Amniotic epithelial cell (primary cell): Measurements from ENCODE around the gene SNX32.
"Not testable (repeated sequence)": the region's sequence is repeated elsewhere in the genome, so short reads cannot be mapped to it uniquely, and the experiment has no call there.

Experiments used
- DNase-seq: peaks from one replicate; pipeline ENCODE4 v3.0.0-alpha.2; 2010; ENCODE audit warnings: low read depth

Gene SNX32

GRCh38 chr11:65886826-65887722 is 53.3 kb downstream of the SNX32 start:
- DNase-seq: no peak

- DNase-seq: peak; percentile 22
These were observed 54.0 kb downstream of the SNX32 start for GRCh38 chr11:65887723-65888162.

DNA sequence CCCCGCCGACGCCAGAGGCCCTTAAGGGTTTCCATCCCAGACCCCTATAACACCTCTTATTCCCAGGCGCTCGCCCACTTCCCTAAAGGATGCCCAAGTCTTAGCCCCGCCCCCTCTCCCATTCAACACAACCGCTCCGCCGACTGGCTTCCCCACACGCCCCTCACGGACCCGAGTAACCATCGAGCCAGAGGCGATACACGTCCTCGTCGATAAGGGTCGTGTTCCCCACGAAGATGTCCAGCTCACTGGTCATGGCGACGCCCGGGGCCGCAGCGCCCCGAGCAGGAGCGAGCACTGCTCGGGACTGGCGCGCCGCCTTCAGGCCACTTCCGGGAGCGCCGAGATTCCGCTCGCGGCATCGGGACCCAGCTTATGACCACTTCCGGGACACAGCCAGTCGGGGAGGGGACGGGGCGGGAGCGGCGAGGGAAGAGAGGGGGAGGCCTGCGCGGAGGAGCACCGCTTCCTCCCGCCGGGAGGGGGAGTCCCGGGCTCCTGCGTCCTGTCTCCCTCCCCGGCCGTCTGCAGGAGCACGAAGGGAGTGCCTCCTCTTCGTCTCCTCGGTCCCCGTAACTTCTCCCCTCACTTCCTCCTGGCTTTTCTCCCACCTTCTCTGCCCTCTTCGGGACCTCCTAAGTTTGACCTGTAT is 54.5 kb downstream of the SNX32 start, which contains the start of gene FIBP:
Gene FIBP, minus strand, starts transcription at position 309 of the 652 bp plus-strand sequence. Its CDS starts 53 bp downstream, at position 256.
- peak; percentile 95 for DNase-seq

DNA sequence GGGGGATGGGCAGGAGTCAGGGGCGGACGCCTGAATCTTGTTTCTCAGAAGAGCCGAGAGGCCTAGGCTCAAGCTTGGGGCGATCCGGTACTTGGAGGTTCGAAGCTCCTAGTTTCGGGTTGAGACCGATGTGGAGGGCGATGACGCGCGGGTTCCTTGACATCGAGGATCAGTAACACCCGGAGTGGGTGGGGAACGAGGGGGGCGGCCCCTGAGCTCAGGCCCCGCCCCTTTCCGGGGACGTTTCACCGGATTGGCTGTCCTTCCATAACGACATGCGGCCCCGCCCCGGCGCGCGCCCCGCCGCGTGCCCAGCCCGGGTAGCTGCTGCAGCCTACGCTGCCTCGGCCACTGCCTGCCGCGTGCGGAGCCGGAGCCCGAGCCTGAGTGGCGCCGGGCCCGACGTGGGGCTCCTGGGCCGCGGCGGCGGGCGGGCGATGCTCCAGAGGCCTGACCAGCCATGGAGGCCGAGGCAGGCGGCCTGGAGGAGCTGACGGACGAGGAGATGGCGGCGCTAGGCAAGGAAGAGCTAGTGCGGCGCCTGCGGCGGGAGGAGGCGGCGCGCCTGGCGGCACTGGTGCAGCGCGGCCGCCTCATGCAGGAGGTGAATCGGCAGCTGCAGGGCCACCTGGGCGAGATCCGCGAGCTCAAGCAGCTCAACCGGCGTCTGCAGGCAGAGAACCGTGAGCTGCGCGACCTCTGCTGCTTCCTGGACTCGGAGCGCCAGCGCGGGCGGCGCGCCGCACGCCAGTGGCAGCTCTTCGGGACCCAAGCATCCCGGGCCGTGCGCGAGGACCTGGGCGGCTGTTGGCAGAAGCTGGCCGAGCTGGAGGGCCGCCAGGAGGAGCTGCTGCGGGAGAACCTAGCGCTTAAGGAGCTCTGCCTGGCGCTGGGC is 56.8 kb downstream of the SNX32 start, which contains the start of gene CCDC85B:
Gene CCDC85B, plus strand, starts transcription at position 350 of the 895 bp plus-strand sequence. Its CDS starts 111 bp downstream, at position 461.
- DNase-seq: peak; percentile 89

DNA sequence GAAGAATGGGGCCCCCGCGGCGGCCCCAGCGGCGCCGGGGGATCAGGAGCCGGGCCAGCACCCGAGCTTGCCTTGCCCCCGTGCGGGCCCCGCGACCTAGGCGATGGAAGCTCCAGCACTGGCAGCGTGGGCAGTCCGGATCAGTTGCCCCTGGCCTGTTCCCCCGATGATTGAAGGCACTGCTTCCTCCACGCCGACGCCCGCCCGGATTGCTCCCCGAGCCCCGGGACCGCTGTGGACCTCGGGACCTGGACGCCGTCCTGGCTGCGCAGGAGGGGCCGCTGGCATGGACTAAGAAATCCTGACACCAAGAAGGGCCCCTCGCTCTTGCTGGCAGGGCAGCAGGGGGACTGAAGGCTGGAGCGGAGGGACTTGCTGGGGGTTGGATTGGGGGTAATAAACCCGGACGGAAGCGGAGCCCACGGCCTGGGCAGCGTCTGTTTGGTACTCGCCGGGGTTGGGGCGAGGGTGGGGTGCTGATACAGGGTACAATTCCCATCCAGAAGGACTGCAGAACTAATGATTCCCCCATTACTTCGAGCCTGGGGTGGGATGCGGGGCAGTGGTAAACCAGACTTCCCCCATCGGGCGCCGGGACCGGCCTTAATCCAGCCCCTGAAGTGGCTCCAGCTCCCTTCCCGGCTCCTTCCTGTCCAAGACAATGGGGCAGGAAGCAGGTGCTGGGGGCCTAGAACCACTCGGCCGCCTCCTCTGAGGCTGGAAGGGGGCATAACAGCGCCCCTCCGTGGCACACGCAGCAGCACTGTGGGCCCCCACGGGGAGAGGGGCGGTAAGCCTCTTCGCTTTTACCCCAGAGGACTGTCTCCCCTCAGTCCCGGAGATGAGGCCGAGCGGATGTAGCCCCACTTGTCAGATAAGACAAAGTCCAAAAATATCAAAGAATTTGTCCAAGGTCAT is 57.7 kb downstream of the SNX32 start:
- peak; percentile 27 for DNase-seq

GRCh38 chr11:65892137-65892540 is 58.4 kb downstream of the SNX32 start:
- DNase-seq: not testable (repeated sequence)

DNA sequence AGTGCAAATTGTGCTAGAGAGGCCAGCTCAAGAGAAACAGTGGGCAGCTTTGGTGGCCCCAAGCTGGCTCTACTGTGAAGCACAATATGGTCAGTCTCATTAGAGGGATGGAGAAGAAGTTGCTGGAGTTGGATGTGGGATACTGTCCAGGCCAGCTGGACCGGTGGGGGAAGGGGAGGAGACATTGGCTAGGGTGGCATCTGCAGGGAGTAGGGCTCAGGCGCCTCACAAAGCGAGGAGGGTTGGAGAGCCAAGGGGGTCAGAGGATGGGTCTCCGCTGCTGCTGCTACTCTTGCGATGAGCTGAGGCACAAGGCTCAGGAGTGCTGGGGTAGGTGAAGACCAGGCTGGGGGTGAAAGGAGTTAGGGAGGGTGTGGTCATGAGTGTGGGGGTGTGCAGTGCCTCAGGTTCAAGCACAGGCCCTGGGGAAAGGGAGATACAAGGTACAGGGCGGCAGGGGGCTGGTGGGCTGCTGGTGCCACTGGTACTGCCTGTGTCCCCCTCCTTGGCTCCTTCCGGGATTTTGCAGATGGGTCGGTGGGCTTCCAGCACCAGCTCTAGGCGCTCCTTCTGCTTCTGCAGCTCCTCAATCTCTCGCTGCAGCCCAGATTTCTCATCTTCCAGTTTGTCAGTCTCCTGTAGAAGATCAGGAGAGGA is 59.0 kb downstream of the SNX32 start:
- DNase-seq: no peak

GRCh38 chr11:65894034-65894591 is 60.4 kb downstream of the SNX32 start:
- DNase-seq: no peak

DNA sequence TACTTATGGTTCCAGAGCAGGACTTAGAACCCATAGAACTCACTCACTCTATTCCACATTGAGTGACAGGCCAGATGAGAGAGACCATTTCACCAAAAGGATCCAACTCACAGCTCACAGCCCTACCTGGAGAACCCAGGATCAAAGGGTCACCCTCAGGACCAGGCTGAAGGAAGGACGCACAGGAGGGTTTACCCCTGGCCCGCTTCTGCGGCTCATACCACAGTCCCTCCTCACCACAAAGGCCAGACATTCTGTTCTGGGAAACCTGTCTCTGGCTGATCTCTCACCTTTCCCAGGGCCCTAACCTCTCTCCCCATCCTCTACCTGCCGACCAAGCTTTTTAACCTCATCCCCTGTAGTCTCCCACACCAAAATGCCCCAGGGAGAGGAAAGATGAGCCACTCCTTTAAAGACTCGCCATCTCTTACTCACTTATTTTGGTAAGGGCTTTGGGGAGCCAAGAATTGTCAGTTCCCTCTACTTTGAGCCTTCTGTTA is 61.8 kb downstream of the SNX32 start:
- DNase-seq: no peak

GRCh38 chr11:65896034-65896999 is 62.6 kb downstream of the SNX32 start:
- no peak for DNase-seq

GRCh38 chr11:65897020-65897471 is 63.3 kb downstream of the SNX32 start:
- no peak for DNase-seq

GRCh38 chr11:65898656-65899355 is 65.0 kb downstream of the SNX32 start:
- peak; percentile 31 for DNase-seq

- peak; percentile 59 for DNase-seq
These were observed 65.8 kb downstream of the SNX32 start for GRCh38 chr11:65899356-65900124.

DNA sequence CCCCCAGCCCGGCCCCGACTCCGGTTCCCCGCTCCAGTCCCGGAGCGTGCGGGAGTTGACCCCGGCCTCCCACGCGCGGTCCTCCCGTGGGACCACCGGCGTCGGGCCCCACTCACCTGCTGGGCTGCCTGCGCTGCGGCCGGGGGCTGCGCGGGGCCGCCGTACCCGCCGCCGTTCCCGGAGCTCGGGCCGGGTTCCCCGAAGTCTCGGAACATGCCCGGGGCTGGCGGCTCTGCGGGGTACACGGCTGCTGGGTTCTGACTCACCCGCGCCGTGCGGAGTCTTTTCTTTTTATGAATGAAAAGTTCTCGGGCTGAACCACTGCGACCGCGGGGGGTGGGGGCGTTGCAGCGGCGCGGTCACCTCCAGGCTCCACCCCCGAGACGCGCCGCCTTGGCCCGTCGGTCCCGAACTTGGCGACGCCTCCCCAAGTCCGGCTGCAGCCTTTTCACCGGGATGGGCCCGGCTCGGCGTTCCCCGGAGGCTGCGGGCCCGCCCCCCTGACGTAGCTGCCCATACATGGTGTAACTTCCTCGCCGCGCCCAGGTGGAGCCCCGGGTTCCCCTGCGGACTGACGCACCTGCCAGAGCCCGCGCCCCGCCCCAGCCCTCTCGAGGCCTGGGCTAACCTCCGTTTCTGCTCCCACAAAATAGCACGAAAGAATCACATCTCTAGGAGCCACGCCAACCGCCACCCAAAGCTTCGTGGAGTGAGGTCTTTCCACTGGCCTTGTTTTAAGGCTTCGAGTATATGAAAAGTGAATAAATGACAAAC is 66.5 kb downstream of the SNX32 start, which contains the start of gene FOSL1:
Gene FOSL1, minus strand, starts transcription at position 264 of the 774 bp plus-strand sequence. Its CDS starts 49 bp downstream, at position 215.
- peak; percentile 92 for DNase-seq

DNA sequence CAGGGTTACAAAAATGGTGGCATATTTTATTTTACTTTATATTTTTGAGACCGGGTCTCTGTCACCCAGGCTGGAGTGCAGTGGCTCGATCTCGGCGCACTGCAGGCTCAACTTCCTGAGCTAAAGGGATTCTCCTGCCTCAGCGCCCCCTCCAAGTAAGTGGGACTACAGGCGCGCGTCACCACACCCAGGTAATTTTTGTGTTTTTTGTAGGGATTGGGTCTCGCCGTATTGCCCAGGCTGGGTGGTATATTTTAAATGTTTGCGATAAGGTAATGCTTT is 67.1 kb downstream of the SNX32 start:
- no peak for DNase-seq

DNA sequence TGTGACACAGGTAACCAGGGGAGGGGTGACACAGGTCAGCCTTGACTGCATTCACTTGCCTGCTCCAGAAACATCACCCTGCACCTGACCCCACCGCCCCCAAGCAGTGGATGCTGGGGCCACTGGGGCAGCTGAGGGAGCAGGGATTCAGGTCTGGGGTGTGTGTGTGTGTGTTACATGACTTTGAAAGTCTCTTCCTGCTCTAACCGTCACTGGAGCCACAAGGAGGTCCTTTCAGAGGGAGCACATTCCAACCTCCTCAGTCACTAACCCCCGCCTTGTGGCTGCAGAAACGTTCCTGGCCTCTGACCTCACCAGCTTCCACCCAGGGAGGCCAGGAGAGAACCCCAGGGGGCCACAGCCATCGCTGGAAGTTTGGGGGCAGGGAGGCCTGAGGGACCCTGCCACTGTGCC is 69.3 kb downstream of the SNX32 start:
- peak; percentile 72 for DNase-seq
